Transverse colon (tissue), 4 donors: ENCODE data around the gene SART3. TPM values are rescaled to one million over a fixed set of nuclear protein-coding genes. Genes with fewer than 3 reads are reported as not detected.
A peak's percentile ranks its signal among the peaks of the same experiment; 100 is the strongest.

Experiments
- DNase-seq: peaks from one replicate; pipeline ENCODE4 v3.0.0-alpha.2; 2019
- H3K27ac ChIP-seq, 4 donors: fragments of 200-600 bp; sonication (generic); 2 replicates each; pipeline ENCODE4 v1.5.1; 2016 to 2018; ENCODE audit warnings: inconsistent platforms in 4 of 4
- H3K27me3 ChIP-seq: fragments of 200-600 bp; sonication (generic); 2 replicates; pipeline ENCODE4 v1.5.1; 2017; ENCODE audit warnings: inconsistent platforms
- H3K36me3 ChIP-seq, 4 donors: fragments of 200-600 bp; sonication (generic); 2 replicates each; pipeline ENCODE4 v1.5.1; 2017 to 2019; ENCODE audit warnings: inconsistent platforms in 4 of 4
- H3K4me1 ChIP-seq, 4 donors: fragments of 200-600 bp; sonication (generic); 2 replicates each; pipeline ENCODE4 v1.5.1; 2017 to 2020; ENCODE audit warnings: inconsistent platforms in 4 of 4
- H3K4me3 ChIP-seq, 4 donors: fragments of 200-600 bp; sonication (generic); 1 replicate in 1 of 4; 2 replicates in 3 of 4; pipeline versions ENCODE4 v1.5.1 to v1.6.1; 2017 to 2019; ENCODE audit warnings: inconsistent platforms in 4 of 4
- H3K9me3 ChIP-seq, 2 donors: fragments of 200-600 bp; sonication (generic); 2 replicates each; pipeline ENCODE4 v1.5.1; 2017 to 2019; ENCODE audit warnings: inconsistent platforms in 2 of 2
- CTCF ChIP-seq, 5 experiments: fragments of 200-600 bp in 3 of 5; fragments of 450-650 bp in 2 of 5; sonication (generic) in 3 of 5; IDR thresholded peaks; 1 replicate in 2 of 5; 2 replicates in 3 of 5; pipeline ENCODE4 v1.5.1; 2016 to 2017; ENCODE audit warnings: antibody characterized with exemption in 5 of 5, inconsistent platforms in 3 of 5, mild to moderate bottlenecking in 2 of 5, moderate library complexity in 1 of 5
- EP300 ChIP-seq: sonication (generic); formaldehyde crosslinking; IDR thresholded peaks from one replicate; pipeline ENCODE4 v1.6.1; 2017; ENCODE audit warnings: antibody characterized with exemption, low read depth
- POLR2A ChIP-seq: fragments of 450-650 bp; IDR thresholded peaks from one replicate; pipeline ENCODE4 v1.6.1; 2016; ENCODE audit warnings: antibody characterized with exemption, mild to moderate bottlenecking, moderate library complexity
- POLR2AphosphoS5 ChIP-seq, 3 donors: sonication (generic); formaldehyde crosslinking; IDR thresholded peaks; one replicate each; pipeline ENCODE4 v1.6.1; 2016; ENCODE audit warnings: antibody characterized with exemption in 3 of 3
- WGBS, 2 donors: methylation state at CpG; one replicate each; pipeline ENCODE4 v1.1.5; 2018; ENCODE audit warnings: low coverage in 1 of 2; 5-methylcytosine and 5-hydroxymethylcytosine counted together
- in situ Hi-C, 4 donors: fragments of 200-750 bp; cut with MboI; loops; one replicate each; pipeline versions ENCODE4 v1.15.0 to v1.15.1; 2017; ENCODE audit warnings: low sequenced_read_pairs in 3 of 4, low pct_ligation_motif_present in 1 of 4, low pct_unique_long_range_greater_than_20kb in 1 of 4
- intact Hi-C: fragments of 100-400 bp; cut with DNase I; formaldehyde crosslinking; loops from one replicate; pipeline ENCODE4 v1.15.1; 2023; ENCODE audit warnings: low total_unique reads
- total RNA-seq, 4 donors: library from RNA; depleted of rRNA; stranded (reverse); fragments of >200 nt; gene quantifications; one replicate each; pipeline ENCODE4 v1.1.0, GENCODE V29; 2016

Gene SART3
- total RNA-seq, 4 donors from 2014 or later, result 25.3 to 177 (median 77.4) TPM

GRCh38 chr12:108518101-108518715 lies 42.8 kb downstream of the SART3 start:
- no peak overlapping the region for H3K4me3 ChIP-seq
- peaks cover 0 to 31% (median 4%) of the 10 kb centered on the region in 4 donors for H3K36me3 ChIP-seq
- in situ Hi-C loops, result no loop called here
- no peak for TF ChIP-seq CTCF (IDR thresholded peaks at IDR 0.05)
- H3K27ac ChIP-seq, result no peak overlapping the region
- 96 to 97% methylated on average over 5 to 24 of the region's 24 CpGs for WGBS, 2 donors
- no peak for DNase-seq
- peaks cover 5 to 16% (median 8%) of the 10 kb centered on the region in 4 donors for H3K4me1 ChIP-seq
- H3K27me3 ChIP-seq, result no peaks in the 10 kb centered on the region
- no peaks in the 10 kb centered on the region for H3K9me3 ChIP-seq
- intact Hi-C loops, result no loop called here

- Histone ChIP-seq H3K27ac (no peak overlapping the region), H3K27me3 (no peaks in the 10 kb centered on the region), H3K4me1 (peaks cover 5 to 16% (median 8%) of the 10 kb centered on the region in 4 donors), H3K36me3 (peaks cover 0 to 24% (median under 1%) of the 10 kb centered on the region in 4 donors), H3K4me3 (no peak overlapping the region), H3K9me3 (no peaks in the 10 kb centered on the region)
- in situ Hi-C loops (no loop called here), intact Hi-C loops (no loop called here)
- 82 to 89% methylated on average over 6 to 12 of the region's 12 CpGs for WGBS, 2 donors
- TF ChIP-seq POLR2AphosphoS5 (IDR thresholded peaks at IDR 0.05), result no peak
- no peak for TF ChIP-seq CTCF (IDR thresholded peaks at IDR 0.05)
- TF ChIP-seq EP300, result no peak
- TF ChIP-seq POLR2A, result no peak
- DNase-seq, result no peak
Observed at GRCh38 chr12:108517288-108518100, 43.5 kb downstream of the SART3 start.

GRCh38 chr12:108516511-108517275 lies 44.3 kb downstream of the SART3 start:
- Histone ChIP-seq H3K9me3 (no peaks in the 10 kb centered on the region), H3K4me1 (peaks cover 5 to 19% (median 8%) of the 10 kb centered on the region in 4 donors), H3K27me3 (no peaks in the 10 kb centered on the region), H3K36me3 (peaks cover 0 to 16% (median 0%) of the 10 kb centered on the region in 4 donors), H3K27ac (no peak overlapping the region), H3K4me3 (no peak overlapping the region)
- DNase-seq, result no peak
- intact Hi-C loops, result no loop called here
- no peak for TF ChIP-seq POLR2AphosphoS5 (IDR thresholded peaks at IDR 0.05)
- TF ChIP-seq CTCF (IDR thresholded peaks at IDR 0.05), result no peak
- no peak for TF ChIP-seq POLR2A
- TF ChIP-seq EP300, result no peak
- in situ Hi-C loops, result no loop called here
- 89% methylated on average over 23 of the region's 23 CpGs; no CpG with 5 or more reads in 1 of the 2 donors for WGBS, 2 donors

GRCh38 chr12:108515916-108516315 lies 45.1 kb downstream of the SART3 start:
- no peak for DNase-seq
- intact Hi-C loops (no loop called here), in situ Hi-C loops (no loop called here)

More at GRCh38 chr12:108515916-108516315, 45.1 kb downstream of the SART3 start:
- WGBS, 2 donors, result 17 to 59% methylated on average over 3 to 5 of the region's 5 CpGs
- H3K4me1 ChIP-seq, result peaks cover 5 to 20% (median 8%) of the 10 kb centered on the region in 4 donors
- H3K9me3 ChIP-seq, result no peaks in the 10 kb centered on the region
- H3K27ac ChIP-seq, result peak overlapping the region; percentile 77 to 87 (median 80)
- TF ChIP-seq CTCF (IDR thresholded peaks at IDR 0.05) (no peak), POLR2A (no peak), EP300 (no peak)
- peaks cover 0 to 8% (median 0%) of the 10 kb centered on the region in 4 donors for H3K36me3 ChIP-seq
- H3K4me3 ChIP-seq, result peak overlapping the region; percentile 78 to 83 (median 80)
- no peaks in the 10 kb centered on the region for H3K27me3 ChIP-seq
